ENCODE measurements around the gene EIF3D.

- TF ChIP-seq, protein P1, sequence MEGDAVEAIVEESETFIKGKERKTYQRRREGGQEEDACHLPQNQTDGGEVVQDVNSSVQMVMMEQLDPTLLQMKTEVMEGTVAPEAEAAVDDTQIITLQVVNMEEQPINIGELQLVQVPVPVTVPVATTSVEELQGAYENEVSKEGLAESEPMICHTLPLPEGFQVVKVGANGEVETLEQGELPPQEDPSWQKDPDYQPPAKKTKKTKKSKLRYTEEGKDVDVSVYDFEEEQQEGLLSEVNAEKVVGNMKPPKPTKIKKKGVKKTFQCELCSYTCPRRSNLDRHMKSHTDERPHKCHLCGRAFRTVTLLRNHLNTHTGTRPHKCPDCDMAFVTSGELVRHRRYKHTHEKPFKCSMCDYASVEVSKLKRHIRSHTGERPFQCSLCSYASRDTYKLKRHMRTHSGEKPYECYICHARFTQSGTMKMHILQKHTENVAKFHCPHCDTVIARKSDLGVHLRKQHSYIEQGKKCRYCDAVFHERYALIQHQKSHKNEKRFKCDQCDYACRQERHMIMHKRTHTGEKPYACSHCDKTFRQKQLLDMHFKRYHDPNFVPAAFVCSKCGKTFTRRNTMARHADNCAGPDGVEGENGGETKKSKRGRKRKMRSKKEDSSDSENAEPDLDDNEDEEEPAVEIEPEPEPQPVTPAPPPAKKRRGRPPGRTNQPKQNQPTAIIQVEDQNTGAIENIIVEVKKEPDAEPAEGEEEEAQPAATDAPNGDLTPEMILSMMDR (IDR thresholded peaks at IDR 0.05), result no peak
- no peak for TF ChIP-seq POLR2A (IDR thresholded peaks at IDR 0.05)
Observed at GRCh38 chr22:36538529-36538928, 9.6 kb upstream of the EIF3D start.

Data from right lobe of liver (tissue), 4 donors.